Measurements from ENCODE around the gene TMEM40.

Gene TMEM40

DNA sequence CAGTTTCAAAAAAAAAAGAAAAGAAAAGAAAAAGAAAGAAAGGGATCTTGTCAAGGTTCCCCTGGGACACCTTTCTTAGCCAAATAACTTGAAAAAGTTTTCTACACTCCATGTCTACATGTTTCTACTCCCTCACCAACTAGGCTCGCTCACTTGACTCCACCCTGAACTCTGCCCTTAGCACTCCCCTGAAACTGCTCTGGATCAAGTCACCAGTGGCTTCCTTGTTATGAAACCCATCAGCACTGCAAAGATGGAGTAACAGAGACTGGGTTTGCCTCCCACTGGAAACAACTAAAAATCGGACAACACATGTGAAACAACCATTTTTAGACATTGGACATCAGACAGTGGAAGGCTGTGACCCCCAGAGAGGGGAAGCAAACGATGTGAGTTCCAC is 36.8 kb downstream of the TMEM40 start:
- CTCF ChIA-PET, result no interaction called here
- no peak for DNase-seq (ENCODE audit: extremely low spot score)
- POLR2A ChIA-PET, result interaction anchor here (1.3 kb wide), 1 partner anchor 59 kb away, joined by 3 read pairs; the partner anchor contains the start of gene RAF1
- TF ChIP-seq FOXA1 (IDR thresholded peaks at IDR 0.05) (no peak), TARDBP (IDR thresholded peaks at IDR 0.05) (no peak), ARNT (IDR thresholded peaks at IDR 0.05) (no peak), FOXK2 (IDR thresholded peaks at IDR 0.05) (no peak), NFRKB (IDR thresholded peaks at IDR 0.05) (no peak), CTBP1 (IDR thresholded peaks at IDR 0.05; ENCODE audit: borderline replicate concordance) (no peak), L3MBTL2 (conservative IDR thresholded peaks at IDR 0.05) (no peak), FOXM1 (IDR thresholded peaks at IDR 0.05; ENCODE audit: borderline replicate concordance) (no peak), LEF1 (IDR thresholded peaks at IDR 0.05; ENCODE audit: borderline replicate concordance) (no peak), SP1 (IDR thresholded peaks at IDR 0.05) (no peak), BHLHE40 (IDR thresholded peaks at IDR 0.05; ENCODE audit: borderline replicate concordance) (no peak), ZNF384 (IDR thresholded peaks at IDR 0.05) (no peak), HDGF (IDR thresholded peaks at IDR 0.05; ENCODE audit: borderline replicate concordance) (no peak), ELF4 (IDR thresholded peaks at IDR 0.05) (no peak)
- TF ChIP-seq, protein P1, sequence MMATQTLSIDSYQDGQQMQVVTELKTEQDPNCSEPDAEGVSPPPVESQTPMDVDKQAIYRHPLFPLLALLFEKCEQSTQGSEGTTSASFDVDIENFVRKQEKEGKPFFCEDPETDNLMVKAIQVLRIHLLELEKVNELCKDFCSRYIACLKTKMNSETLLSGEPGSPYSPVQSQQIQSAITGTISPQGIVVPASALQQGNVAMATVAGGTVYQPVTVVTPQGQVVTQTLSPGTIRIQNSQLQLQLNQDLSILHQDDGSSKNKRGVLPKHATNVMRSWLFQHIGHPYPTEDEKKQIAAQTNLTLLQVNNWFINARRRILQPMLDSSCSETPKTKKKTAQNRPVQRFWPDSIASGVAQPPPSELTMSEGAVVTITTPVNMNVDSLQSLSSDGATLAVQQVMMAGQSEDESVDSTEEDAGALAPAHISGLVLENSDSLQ (IDR thresholded peaks at IDR 0.05), result no peak

DNA sequence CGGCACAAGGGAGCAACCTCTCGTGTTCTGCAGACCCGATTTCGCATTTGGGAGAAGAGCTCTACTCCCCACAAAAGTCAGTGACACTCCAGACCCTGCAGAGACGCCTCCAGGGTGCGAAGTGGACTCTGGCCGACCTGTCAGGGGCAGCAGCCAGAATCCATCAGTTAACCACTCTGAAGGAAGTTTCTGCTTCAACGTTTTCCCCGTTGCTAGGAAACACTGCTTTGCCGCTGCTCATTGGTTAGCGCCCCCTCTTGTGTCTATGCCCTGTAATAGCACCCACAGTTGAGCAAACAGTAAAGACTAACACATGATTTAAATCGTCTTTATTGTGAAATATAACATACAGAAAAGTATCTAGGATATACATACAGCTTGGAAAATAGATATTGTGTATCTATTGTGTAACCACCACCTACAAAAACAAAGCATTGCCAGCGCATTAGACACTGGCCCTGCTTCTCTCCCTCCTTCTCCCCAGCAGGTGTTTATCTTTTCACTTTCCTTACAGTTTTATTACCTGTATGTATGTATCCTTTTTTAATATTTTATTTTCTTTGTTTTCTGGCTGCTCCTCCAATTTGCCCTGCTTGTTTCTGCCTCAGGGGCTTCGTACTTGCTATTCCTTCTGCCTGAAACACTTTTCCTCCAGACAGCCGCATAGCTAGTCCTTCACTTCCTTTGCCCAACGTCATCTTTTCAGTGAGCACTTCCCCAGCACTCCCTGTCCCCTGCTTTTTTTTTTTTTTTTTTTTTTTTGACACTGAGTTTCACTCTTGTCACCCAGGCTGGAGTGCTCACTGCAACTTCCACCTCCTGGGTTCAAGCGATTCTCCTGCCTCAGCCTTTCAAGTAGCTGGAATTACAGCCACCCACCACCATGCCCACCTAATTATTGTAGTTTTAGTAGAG is 38.8 kb downstream of the TMEM40 start:
- POLR2A ChIA-PET, result no interaction called here
- CTCF ChIA-PET, result interaction anchor here (0.6 to 2.0 kb wide), 9 partner anchors 9 to 278 kb away, joined by 3 to 7 read pairs (median 4); partner anchors contain the start of gene RPL32
- TF ChIP-seq L3MBTL2 (conservative IDR thresholded peaks at IDR 0.05), result no peak
- no peak for TF ChIP-seq TARDBP (IDR thresholded peaks at IDR 0.05)
- TF ChIP-seq NFRKB (IDR thresholded peaks at IDR 0.05), result no peak
- TF ChIP-seq, protein P1 (IDR thresholded peaks at IDR 0.05), result peak; percentile 32; the same call in 1 of the 2 replicates
- no peak for TF ChIP-seq HDGF (IDR thresholded peaks at IDR 0.05; ENCODE audit: borderline replicate concordance)
- peak; percentile 85 for DNase-seq (ENCODE audit: extremely low spot score)

DNA sequence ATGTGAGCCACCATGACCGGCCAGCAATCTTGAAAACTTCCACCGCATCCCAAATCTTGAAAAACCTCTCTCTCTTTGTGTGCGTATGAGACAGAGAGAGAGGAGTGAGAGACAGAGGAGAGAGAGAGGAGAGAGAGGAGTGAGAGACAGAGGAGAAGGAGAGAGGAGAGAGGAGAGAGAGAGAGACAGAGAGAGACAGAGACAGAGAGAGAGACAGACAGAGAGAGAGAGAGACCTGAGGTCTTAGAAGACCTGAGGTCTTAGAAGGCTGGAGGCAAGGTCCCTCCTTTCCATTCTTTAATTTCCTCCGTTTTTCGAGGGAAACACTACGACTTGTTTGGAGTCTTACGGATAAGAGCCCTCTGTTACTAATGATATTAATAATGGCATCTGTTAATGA is 39.5 kb downstream of the TMEM40 start:
- DNase-seq (ENCODE audit: extremely low spot score), result no peak
- POLR2A ChIA-PET, result no interaction called here
- TF ChIP-seq HDGF (IDR thresholded peaks at IDR 0.05; ENCODE audit: borderline replicate concordance) (no peak), FOXA1 (IDR thresholded peaks at IDR 0.05) (no peak), BHLHE40 (IDR thresholded peaks at IDR 0.05; ENCODE audit: borderline replicate concordance) (no peak), SP1 (IDR thresholded peaks at IDR 0.05) (no peak), FOXK2 (IDR thresholded peaks at IDR 0.05) (no peak), L3MBTL2 (conservative IDR thresholded peaks at IDR 0.05) (no peak), NFRKB (IDR thresholded peaks at IDR 0.05) (no peak), FOXM1 (IDR thresholded peaks at IDR 0.05; ENCODE audit: borderline replicate concordance) (no peak), ARNT (IDR thresholded peaks at IDR 0.05) (no peak), ZNF384 (IDR thresholded peaks at IDR 0.05) (no peak), TARDBP (IDR thresholded peaks at IDR 0.05) (no peak)
- CTCF ChIA-PET, result interaction anchor here (0.6 to 2.0 kb wide), 2 partner anchors 12 to 122 kb away, joined by 3 to 7 read pairs; partner anchors contain the start of gene RPL32

DNA sequence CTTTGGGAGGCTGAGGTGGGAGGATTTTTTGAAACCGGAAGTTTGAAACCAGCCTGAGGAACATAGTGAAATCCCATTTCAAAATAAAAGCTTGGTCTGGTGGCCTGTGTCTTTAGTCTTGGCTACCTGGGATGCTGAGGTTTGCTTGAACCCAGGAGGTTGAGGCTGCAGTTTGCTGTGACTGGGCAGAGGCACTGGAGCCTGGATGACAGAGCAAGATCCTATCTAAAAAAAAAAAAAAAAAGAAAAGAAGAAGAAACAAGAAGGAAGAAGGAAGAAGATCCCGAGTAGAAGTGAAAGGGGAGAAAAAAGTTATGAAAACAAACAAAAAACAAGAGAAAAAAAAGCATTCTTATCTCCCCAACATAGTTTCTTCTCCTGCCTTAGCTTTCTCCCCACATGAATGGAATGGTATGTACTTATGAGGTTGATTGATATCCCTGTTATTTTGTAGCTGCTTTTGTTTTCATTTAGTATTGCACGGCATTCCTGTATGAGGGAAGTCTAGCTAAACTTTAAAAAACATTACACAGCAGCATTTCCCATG is 42.4 kb downstream of the TMEM40 start:
- no peak for DNase-seq (ENCODE audit: extremely low spot score)
- TF ChIP-seq SP1 (IDR thresholded peaks at IDR 0.05) (no peak), FOXA1 (IDR thresholded peaks at IDR 0.05) (no peak), LEF1 (IDR thresholded peaks at IDR 0.05; ENCODE audit: borderline replicate concordance) (no peak), ELF4 (IDR thresholded peaks at IDR 0.05) (no peak)
- POLR2A ChIA-PET, result interaction anchor here (1.1 kb wide), 1 partner anchor 160 kb away, joined by 3 read pairs; no protein-coding TSS in a partner anchor
- CTCF ChIA-PET, result interaction anchor here (0.6 to 0.8 kb wide), 2 partner anchors 9 to 168 kb away, joined by 3 read pairs; no protein-coding TSS in a partner anchor

DNA sequence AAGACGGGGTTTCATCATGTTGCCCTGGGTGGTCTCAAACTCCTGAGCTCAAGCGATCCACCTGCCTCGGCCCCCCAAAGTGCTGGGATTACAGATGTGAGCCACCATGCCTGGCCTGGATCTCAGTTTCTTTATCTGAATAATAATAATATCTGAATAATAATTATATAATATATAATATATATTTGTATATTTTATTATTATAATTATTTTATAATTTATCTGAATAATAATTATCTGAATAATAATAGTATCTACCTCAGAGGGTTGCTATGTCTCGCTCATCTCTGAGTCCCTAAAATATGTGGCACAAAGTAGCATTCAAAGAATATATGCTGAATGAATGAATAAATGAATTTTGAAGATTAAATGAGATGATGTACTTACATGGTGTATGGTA is 44.8 kb downstream of the TMEM40 start:
- no peak for TF ChIP-seq BHLHE40 (IDR thresholded peaks at IDR 0.05; ENCODE audit: borderline replicate concordance)
- TF ChIP-seq TARDBP (IDR thresholded peaks at IDR 0.05), result no peak
- TF ChIP-seq HDGF (IDR thresholded peaks at IDR 0.05; ENCODE audit: borderline replicate concordance), result no peak
- no peak for TF ChIP-seq LEF1 (IDR thresholded peaks at IDR 0.05; ENCODE audit: borderline replicate concordance)
- no peak for TF ChIP-seq CTBP1 (IDR thresholded peaks at IDR 0.05; ENCODE audit: borderline replicate concordance)
- no peak for TF ChIP-seq ARNT (IDR thresholded peaks at IDR 0.05)
- no peak for TF ChIP-seq ZNF384 (IDR thresholded peaks at IDR 0.05)
- TF ChIP-seq L3MBTL2 (conservative IDR thresholded peaks at IDR 0.05), result no peak
- no peak for TF ChIP-seq NFRKB (IDR thresholded peaks at IDR 0.05)
- TF ChIP-seq, protein P1 (IDR thresholded peaks at IDR 0.05), result no peak
- no peak for TF ChIP-seq FOXK2 (IDR thresholded peaks at IDR 0.05)
- TF ChIP-seq SUZ12 (IDR thresholded peaks at IDR 0.05), result no peak
- no peak for TF ChIP-seq FOXM1 (IDR thresholded peaks at IDR 0.05; ENCODE audit: borderline replicate concordance)
- no peak for TF ChIP-seq SP1 (IDR thresholded peaks at IDR 0.05)
- TF ChIP-seq FOXA1 (IDR thresholded peaks at IDR 0.05), result no peak
- no peak for TF ChIP-seq ELF4 (IDR thresholded peaks at IDR 0.05)
- CTCF ChIA-PET, result interaction anchor here (0.6 kb wide), 1 partner anchor 33 kb away, joined by 3 read pairs; no protein-coding TSS in a partner anchor
- POLR2A ChIA-PET, result no interaction called here
- DNase-seq (ENCODE audit: extremely low spot score), result no peak
